ENCODE results near the gene RPL10. TPM values are rescaled to one million over a fixed set of nuclear protein-coding genes. Genes with fewer than 3 reads are reported as not detected.
A peak's percentile ranks its signal among the peaks of the same experiment; 100 is the strongest.

RPL10 gene
- total and polyA plus RNA-seq, 9 of the 15 experiments (the other 6 are each of a cell fraction or from before 2014, with no cell fraction given): 3,774 to 7,600 (median 5,014) TPM

DNA sequence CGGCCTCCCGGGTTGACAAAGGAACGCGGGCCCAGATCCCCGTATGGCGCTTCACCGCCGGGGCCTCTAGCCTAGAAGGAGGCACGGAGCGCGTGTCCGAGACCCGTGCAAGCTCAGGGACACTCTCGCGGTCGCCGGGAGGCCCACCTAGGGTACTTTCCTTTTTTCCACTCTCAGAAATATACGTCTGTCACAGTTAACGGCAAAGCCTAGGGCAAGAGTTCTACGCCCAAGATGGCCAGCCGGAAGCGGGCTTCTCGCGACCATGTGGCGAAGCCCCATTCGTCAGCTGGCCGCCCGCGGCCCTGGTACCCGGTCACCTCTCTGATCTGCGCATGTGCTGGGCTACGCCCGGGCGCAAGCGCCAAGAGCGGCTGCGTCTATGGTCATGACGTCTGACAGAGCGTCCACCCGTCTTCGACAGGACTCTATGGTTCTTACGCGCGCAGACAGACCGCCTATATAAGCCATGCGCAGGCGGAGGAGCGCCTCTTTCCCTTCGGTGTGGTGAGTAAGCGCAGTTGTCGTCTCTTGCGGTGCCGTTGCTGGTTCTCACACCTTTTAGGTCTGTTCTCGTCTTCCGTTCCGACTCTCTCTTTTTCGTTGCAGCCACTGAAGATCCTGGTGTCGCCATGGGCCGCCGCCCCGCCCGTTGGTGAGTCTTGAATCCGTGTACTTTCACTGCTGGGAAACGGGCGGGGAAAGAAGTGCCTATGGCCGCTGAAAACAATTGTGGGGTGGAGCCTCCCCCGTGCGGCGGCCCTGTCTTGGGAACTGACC lies at the start of gene RPL10 (continued):
- TF ChIP-seq, protein P1, sequence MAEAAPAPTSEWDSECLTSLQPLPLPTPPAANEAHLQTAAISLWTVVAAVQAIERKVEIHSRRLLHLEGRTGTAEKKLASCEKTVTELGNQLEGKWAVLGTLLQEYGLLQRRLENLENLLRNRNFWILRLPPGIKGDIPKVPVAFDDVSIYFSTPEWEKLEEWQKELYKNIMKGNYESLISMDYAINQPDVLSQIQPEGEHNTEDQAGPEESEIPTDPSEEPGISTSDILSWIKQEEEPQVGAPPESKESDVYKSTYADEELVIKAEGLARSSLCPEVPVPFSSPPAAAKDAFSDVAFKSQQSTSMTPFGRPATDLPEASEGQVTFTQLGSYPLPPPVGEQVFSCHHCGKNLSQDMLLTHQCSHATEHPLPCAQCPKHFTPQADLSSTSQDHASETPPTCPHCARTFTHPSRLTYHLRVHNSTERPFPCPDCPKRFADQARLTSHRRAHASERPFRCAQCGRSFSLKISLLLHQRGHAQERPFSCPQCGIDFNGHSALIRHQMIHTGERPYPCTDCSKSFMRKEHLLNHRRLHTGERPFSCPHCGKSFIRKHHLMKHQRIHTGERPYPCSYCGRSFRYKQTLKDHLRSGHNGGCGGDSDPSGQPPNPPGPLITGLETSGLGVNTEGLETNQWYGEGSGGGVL (CRISPR knock-in tag; IDR thresholded peaks at IDR 0.05): no peak
- TF ChIP-seq, protein P2, sequence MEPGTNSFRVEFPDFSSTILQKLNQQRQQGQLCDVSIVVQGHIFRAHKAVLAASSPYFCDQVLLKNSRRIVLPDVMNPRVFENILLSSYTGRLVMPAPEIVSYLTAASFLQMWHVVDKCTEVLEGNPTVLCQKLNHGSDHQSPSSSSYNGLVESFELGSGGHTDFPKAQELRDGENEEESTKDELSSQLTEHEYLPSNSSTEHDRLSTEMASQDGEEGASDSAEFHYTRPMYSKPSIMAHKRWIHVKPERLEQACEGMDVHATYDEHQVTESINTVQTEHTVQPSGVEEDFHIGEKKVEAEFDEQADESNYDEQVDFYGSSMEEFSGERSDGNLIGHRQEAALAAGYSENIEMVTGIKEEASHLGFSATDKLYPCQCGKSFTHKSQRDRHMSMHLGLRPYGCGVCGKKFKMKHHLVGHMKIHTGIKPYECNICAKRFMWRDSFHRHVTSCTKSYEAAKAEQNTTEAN (CRISPR knock-in tag; IDR thresholded peaks at IDR 0.05): peak; percentile 94
- TF ChIP-seq CCAR2 (IDR thresholded peaks at IDR 0.05; ENCODE audit: low read depth, low read length) (no peak), ZNF384 (IDR thresholded peaks at IDR 0.05; ENCODE audit: low read depth, low read length) (0 out of 2 replicates have a peak, but pooled peaks have one; percentile 5), GTF2F1 (IDR thresholded peaks at IDR 0.05; ENCODE audit: low read depth, low read length) (peak; percentile 98), HNRNPLL (IDR thresholded peaks at IDR 0.05; ENCODE audit: low read depth, low read length, poor library complexity, severe bottlenecking) (peak; percentile 93), GTF2A2 (tag; IDR thresholded peaks at IDR 0.05) (peak; percentile 97), RUNX1 (IDR thresholded peaks at IDR 0.05; ENCODE audit: low read depth) (0 out of 2 replicates have a peak, but pooled peaks have one; percentile 72), MYNN (IDR thresholded peaks at IDR 0.05) (no peak), MYNN (CRISPR knock-in tag; IDR thresholded peaks at IDR 0.05) (no peak), ZNF263 (CRISPR knock-in tag; IDR thresholded peaks at IDR 0.05; ENCODE audit: borderline replicate concordance) (0 out of 2 replicates have a peak, but pooled peaks have one; percentile 56), NFIX (CRISPR knock-in tag; IDR thresholded peaks at IDR 0.05; ENCODE audit: low read depth) (no peak), JUNB (CRISPR knock-in tag; conservative IDR thresholded peaks at IDR 0.05) (no peak), HMG20A (CRISPR knock-in tag; conservative IDR thresholded peaks at IDR 0.05) (no peak), RBM17 (IDR thresholded peaks at IDR 0.05; ENCODE audit: borderline replicate concordance, low read depth, low read length) (no peak), HNRNPK (IDR thresholded peaks at IDR 0.05; ENCODE audit: low read depth, low read length, poor library complexity, severe bottlenecking) (no peak), SMARCC2 (IDR thresholded peaks at IDR 0.05; ENCODE audit: low read depth) (no peak), HLTF (IDR thresholded peaks at IDR 0.05) (0 out of 2 replicates have a peak, but pooled peaks have one; percentile 6), DDX20 (tag; IDR thresholded peaks at IDR 0.05; ENCODE audit: low read depth) (no peak)
- TF ChIP-seq, protein P3, sequence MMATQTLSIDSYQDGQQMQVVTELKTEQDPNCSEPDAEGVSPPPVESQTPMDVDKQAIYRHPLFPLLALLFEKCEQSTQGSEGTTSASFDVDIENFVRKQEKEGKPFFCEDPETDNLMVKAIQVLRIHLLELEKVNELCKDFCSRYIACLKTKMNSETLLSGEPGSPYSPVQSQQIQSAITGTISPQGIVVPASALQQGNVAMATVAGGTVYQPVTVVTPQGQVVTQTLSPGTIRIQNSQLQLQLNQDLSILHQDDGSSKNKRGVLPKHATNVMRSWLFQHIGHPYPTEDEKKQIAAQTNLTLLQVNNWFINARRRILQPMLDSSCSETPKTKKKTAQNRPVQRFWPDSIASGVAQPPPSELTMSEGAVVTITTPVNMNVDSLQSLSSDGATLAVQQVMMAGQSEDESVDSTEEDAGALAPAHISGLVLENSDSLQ (IDR thresholded peaks at IDR 0.05): peak; percentile 75
- TF ChIP-seq, protein P4, sequence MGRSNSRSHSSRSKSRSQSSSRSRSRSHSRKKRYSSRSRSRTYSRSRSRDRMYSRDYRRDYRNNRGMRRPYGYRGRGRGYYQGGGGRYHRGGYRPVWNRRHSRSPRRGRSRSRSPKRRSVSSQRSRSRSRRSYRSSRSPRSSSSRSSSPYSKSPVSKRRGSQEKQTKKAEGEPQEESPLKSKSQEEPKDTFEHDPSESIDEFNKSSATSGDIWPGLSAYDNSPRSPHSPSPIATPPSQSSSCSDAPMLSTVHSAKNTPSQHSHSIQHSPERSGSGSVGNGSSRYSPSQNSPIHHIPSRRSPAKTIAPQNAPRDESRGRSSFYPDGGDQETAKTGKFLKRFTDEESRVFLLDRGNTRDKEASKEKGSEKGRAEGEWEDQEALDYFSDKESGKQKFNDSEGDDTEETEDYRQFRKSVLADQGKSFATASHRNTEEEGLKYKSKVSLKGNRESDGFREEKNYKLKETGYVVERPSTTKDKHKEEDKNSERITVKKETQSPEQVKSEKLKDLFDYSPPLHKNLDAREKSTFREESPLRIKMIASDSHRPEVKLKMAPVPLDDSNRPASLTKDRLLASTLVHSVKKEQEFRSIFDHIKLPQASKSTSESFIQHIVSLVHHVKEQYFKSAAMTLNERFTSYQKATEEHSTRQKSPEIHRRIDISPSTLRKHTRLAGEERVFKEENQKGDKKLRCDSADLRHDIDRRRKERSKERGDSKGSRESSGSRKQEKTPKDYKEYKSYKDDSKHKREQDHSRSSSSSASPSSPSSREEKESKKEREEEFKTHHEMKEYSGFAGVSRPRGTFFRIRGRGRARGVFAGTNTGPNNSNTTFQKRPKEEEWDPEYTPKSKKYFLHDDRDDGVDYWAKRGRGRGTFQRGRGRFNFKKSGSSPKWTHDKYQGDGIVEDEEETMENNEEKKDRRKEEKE (IDR thresholded peaks at IDR 0.05; ENCODE audit: borderline replicate concordance in 1 of 2, control insufficient read depth in 1 of 2, low read depth in 2 of 2, low read length in 1 of 2): peak in 1 of 2 experiments; percentile 84; a peak in 2 of 4 replicates

Measured in K562 (cell line).